HFFc6 (cell line): Measurements from ENCODE around the gene OR13J1. TPM values are rescaled to one million over a fixed set of nuclear protein-coding genes. Genes with fewer than 3 reads are reported as not detected.

ENCODE experiments used
- DNase-seq: peaks from one replicate; pipeline ENCODE4 v3.0.0-alpha.2; 2018
- H3K27ac Mint-ChIP-seq: 2 replicates; pipeline ENCODE4 v1.8.0; 2020; ENCODE audit warnings: mild to moderate bottlenecking, mixed read lengths
- H3K27me3 Mint-ChIP-seq: 2 replicates; pipeline ENCODE4 v1.8.0; 2021; ENCODE audit warnings: mild to moderate bottlenecking, moderate library complexity, mixed read lengths; ENCODE audit not compliant: insufficient read depth
- H3K36me3 Mint-ChIP-seq: 2 replicates; pipeline ENCODE4 v1.8.0; 2021; ENCODE audit warnings: low read depth, mixed read lengths
- H3K4me1 Mint-ChIP-seq: 2 replicates; pipeline ENCODE4 v1.8.0; 2020; ENCODE audit warnings: low read depth, mixed read lengths
- H3K4me3 Mint-ChIP-seq: 2 replicates; pipeline ENCODE4 v1.8.0; 2020; ENCODE audit warnings: mild to moderate bottlenecking, moderate library complexity, mixed read lengths
- H3K9me3 Mint-ChIP-seq: 2 replicates; pipeline ENCODE4 v1.8.0; 2020; ENCODE audit warnings: mild to moderate bottlenecking, mixed read lengths
- total RNA-seq, 6 experiments: library from RNA; stranded (reverse); fragmentation: NEBNext Ultra II Directional; extraction: Animal tissue kit (Norgen Biotek cat#: 25700); gene quantifications; 2 replicates in 1 of 6; 3 replicates in 5 of 6; pipeline ENCODE4 v1.2.3, GENCODE V29; 2021
- TF ChIP-seq, protein P1 (sequence below): fragments of 200-600 bp; sonication (generic); IDR thresholded peaks from 2 replicates; pipeline ENCODE4 v1.5.0; 2021; ENCODE audit warnings: antibody characterized with exemption, mild to moderate bottlenecking

The OR13J1 gene
- total RNA-seq, 6 experiments from 2014 or later, result not detected

- Mint-ChIP-seq H3K4me3 (no peak overlapping the region), H3K9me3 (no peaks in the 10 kb centered on the region), H3K36me3 (no peaks in the 10 kb centered on the region), H3K4me1 (peaks cover 60% of the 10 kb centered on the region), H3K27ac (peak overlapping the region; percentile 52), H3K27me3 (peaks cover 2% of the 10 kb centered on the region)
- DNase-seq, result no peak
- TF ChIP-seq, protein P1, sequence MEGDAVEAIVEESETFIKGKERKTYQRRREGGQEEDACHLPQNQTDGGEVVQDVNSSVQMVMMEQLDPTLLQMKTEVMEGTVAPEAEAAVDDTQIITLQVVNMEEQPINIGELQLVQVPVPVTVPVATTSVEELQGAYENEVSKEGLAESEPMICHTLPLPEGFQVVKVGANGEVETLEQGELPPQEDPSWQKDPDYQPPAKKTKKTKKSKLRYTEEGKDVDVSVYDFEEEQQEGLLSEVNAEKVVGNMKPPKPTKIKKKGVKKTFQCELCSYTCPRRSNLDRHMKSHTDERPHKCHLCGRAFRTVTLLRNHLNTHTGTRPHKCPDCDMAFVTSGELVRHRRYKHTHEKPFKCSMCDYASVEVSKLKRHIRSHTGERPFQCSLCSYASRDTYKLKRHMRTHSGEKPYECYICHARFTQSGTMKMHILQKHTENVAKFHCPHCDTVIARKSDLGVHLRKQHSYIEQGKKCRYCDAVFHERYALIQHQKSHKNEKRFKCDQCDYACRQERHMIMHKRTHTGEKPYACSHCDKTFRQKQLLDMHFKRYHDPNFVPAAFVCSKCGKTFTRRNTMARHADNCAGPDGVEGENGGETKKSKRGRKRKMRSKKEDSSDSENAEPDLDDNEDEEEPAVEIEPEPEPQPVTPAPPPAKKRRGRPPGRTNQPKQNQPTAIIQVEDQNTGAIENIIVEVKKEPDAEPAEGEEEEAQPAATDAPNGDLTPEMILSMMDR, result no peak
Measured at GRCh38 chr9:35909687-35910612, 39.7 kb upstream of the OR13J1 start.

DNA sequence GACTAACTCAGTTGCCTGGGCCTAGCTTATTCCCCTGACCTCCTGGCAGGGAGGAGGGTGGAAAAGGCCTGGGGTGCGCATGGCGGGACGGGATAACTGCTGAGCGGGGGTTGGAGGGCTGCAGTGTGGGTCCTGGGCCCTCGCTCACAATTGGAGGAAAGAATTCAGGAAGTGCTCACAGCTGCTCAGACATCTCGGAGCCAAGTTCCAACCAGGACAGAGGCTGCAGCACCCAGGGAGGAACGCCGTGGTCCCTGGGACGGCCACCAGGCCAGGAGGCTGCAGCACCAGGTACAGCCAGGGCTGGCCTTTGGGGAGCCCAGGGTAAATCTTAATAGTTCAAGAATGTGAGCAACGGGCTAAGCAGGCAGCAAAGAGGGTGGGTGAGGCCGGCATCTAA is 39.1 kb upstream of the OR13J1 start, which contains the start of gene SPAAR:
TSS of gene SPAAR (plus strand) at position 217 of the 400 bp plus-strand sequence. CDS start 974 bp downstream, outside the sequence.
- Mint-ChIP-seq H3K36me3 (no peaks in the 10 kb centered on the region), H3K9me3 (no peaks in the 10 kb centered on the region), H3K4me1 (peaks cover 67% of the 10 kb centered on the region), H3K27ac (peak within 1 kb of the TSS; percentile 96), H3K4me3 (peak within 1 kb of the TSS; percentile 76), H3K27me3 (peaks cover 2% of the 10 kb centered on the region)
- TF ChIP-seq, protein P1, result no peak
- no peak for DNase-seq

DNA sequence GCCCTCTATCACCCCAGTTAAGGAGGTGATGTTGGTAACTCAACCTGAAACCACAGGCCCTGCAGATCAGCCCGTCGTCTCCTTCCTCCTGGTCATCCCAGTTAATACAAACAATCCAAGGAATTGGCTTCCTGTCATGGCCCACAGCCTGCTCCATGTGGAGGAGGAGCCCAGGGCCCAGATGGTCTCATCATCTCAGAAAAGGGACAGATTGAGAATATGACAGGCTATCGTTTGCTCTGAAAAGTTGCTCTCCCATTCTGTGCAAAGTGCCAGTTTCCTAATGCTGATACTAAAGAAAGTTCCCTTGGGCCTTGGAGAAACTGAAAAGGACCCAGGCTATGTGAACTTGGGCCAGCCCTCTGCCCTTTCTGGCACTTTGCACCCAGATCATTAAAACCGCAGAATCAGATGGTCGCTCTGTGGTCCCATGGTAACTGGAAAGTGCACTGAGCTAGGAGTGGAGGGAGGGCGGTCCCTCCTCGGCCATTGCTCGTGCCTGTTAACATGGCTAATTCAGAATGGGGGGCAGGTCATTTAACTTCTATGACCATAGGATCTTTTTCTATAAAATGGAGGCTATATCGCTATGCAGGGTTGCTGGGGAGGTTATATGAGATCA is 38.4 kb upstream of the OR13J1 start:
- H3K27me3 Mint-ChIP-seq, result peaks cover 2% of the 10 kb centered on the region
- TF ChIP-seq, protein P1, result no peak
- H3K9me3 Mint-ChIP-seq, result no peaks in the 10 kb centered on the region
- DNase-seq, result no peak
- peaks cover 71% of the 10 kb centered on the region for H3K4me1 Mint-ChIP-seq
- H3K36me3 Mint-ChIP-seq, result no peaks in the 10 kb centered on the region
- H3K27ac Mint-ChIP-seq, result peak overlapping the region; percentile 96
- peak overlapping the region; percentile 76 for H3K4me3 Mint-ChIP-seq

DNA sequence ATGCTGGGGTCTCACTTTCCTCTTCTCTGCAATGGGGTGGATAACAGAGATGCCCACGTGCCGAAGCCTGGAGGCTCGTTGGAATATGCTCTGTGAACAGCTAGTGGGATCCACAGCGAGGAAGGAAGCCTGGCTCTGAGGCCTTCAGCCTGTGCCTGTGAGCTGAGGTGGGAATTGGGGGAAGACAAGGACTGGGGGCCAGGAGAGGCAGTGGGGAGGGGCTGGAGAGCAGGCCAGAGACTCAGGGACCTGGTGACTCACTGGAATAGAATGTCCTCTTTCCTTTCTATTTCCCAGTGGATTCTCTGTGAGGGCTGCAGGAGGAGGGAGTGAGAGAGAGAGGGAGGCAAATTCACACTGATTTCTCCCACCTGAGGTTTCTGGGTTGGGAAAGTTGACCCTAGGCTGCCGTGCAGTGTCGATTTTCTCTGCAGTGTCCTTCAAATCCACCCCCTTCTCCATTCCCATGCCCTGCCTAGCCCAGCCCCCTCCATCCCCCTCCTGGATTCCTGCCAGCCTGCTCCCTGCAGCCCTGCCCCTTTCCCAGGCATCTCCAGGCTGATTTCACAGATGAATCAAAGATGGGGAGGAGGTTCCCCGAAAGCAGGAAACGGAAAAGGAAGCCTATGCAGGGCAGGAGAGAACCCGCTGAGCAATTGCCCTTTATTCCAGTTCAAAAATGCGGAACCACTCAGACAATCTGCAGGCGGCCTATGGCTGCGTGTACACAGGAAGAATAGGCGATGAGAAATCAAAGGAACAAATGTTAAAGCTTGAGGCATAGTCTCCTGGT is 37.7 kb upstream of the OR13J1 start:
- peak; percentile 84 for DNase-seq
- Mint-ChIP-seq H3K4me1 (peaks cover 76% of the 10 kb centered on the region), H3K27me3 (peaks cover 2% of the 10 kb centered on the region), H3K4me3 (peak overlapping the region; percentile 76), H3K36me3 (no peaks in the 10 kb centered on the region), H3K9me3 (no peaks in the 10 kb centered on the region), H3K27ac (peak overlapping the region; percentile 96)
- TF ChIP-seq, protein P1, result no peak

- peak overlapping the region; percentile 76 for H3K4me3 Mint-ChIP-seq
- peak; percentile 70 for DNase-seq
- TF ChIP-seq, protein P1, result no peak
- H3K36me3 Mint-ChIP-seq, result no peaks in the 10 kb centered on the region
- peaks cover 79% of the 10 kb centered on the region for H3K4me1 Mint-ChIP-seq
- H3K9me3 Mint-ChIP-seq, result no peaks in the 10 kb centered on the region
- peaks cover 2% of the 10 kb centered on the region for H3K27me3 Mint-ChIP-seq
- H3K27ac Mint-ChIP-seq, result peak overlapping the region; percentile 96
Measured at GRCh38 chr9:35906923-35907699, 36.9 kb upstream of the OR13J1 start.
